ENCODE measurements around the gene SLC39A1.
A peak's percentile ranks its signal among the peaks of the same experiment; 100 is the strongest.

Gene SLC39A1

DNA sequence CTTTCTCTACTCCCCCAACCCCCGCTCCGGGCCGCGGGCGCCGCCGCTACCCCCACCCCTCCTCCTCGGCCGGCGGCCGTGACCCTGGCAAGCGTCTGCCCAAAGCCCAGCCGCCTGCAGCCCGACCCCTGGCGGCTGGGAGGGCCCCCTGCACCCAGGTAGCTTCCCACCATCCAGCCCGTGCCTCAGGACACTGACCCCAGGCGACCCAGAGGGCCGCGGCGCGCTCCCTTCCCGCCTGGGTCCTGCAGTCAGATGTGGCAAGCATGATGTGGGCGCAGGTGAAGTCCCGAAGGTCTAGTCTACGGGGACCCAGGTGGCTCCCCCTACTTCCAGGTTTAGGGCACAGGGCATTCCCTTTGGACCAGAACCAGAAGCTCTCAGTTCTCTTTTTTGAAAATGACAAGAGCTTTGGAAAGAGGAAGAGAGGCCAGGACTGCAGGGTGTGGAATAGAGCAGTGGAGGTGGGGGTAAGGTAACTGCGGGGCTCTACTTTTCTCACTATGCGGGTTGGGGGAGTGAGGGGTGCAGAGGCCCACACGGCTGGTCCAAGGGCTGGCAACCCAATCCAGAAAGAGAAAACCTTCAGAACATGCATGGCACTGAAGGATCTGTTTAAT is 16.6 kb downstream of the SLC39A1 start, which contains the start of gene DENND4B:
Gene DENND4B, minus strand, starts transcription at position 97 of the 620 bp plus-strand sequence. CDS start 2,344 bp downstream, outside the sequence.
- DNase-seq (ENCODE audit: low read depth in 2 of 2): peak; percentile 60 to 66

DNA sequence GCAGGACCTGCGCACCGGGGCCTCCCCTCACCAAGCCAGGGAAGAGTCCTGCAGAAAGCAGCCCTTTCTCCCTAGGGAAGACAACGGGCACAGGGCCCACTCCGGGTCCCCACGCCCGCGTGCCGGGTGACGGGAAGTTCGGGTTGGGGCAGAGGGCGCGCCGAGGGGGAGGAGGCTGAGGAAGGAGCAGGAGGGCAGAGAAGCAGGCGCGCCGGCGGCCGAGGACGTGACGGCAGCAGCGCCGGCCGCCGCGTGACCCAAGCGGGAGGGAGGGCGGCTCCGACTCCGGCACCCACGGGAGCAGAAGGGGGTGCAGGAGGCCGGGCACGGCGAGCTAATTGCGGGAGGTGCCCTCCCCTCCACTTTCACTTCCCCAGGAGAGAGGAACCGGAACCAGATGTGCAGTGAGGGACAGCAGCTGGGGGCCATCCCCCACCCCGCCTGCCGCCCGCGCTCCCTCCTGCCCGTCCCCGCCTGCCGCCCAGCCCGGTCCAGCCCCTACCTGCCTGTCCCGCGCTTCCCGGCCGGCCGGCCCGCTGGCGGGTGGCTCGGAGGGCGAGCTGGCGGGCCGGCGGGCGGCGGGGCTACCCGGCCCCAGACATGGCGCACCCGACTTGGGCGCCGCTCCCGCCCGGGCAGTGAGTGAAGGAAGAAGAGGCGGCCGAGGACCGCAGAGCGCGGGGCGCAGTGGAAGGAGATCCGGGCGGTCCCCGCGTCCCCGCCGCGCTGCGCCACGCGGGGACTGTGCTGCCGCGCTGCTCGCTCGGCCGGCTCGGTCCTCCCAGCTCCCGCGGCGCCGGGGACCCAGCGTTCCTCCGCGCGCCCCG is 17.3 kb downstream of the SLC39A1 start:
- DNase-seq (ENCODE audit: low read depth in 2 of 2): peak; percentile 45 to 58

DNA sequence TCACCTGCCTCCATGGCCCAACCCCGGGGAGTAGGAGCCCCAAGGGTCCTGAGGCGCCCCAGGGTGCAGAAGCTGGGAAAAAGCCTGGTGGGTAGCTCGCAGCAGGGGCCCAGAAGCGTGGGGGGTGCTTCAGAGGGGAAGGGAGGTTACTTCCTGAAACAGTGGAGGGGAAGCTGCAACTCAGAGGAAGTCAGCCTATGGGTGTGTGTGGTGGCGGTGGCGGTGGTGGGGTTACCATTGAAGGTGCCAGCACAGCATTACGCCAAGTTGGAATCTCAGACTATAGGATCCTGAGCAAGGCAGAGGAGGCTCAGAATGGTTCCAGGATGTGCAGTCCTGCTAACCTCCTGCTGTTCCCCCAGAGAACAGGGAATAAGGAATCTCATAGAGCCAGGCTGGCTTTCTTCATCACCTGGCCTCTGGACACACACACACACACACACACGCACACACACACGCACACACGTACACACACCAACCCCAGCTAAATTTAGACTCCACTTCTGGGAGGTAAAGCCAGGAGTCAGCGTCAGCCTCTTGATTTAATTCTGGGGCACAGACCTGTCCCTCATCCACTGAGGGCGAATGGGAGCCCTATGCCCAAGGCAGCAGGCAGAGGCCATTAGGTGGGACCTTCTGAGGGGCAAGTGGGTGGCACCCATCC is 18.1 kb downstream of the SLC39A1 start:
- peak; percentile 48 to 67 for DNase-seq (ENCODE audit: low read depth in 2 of 2)

- DNase-seq (ENCODE audit: low read depth in 2 of 2): no peak
Observed at GRCh38 chr1:153944827-153945117, 18.6 kb downstream of the SLC39A1 start.

- DNase-seq (ENCODE audit: low read depth in 2 of 2): no peak
Observed at GRCh38 chr1:153944005-153944826, 19.1 kb downstream of the SLC39A1 start.

DNA sequence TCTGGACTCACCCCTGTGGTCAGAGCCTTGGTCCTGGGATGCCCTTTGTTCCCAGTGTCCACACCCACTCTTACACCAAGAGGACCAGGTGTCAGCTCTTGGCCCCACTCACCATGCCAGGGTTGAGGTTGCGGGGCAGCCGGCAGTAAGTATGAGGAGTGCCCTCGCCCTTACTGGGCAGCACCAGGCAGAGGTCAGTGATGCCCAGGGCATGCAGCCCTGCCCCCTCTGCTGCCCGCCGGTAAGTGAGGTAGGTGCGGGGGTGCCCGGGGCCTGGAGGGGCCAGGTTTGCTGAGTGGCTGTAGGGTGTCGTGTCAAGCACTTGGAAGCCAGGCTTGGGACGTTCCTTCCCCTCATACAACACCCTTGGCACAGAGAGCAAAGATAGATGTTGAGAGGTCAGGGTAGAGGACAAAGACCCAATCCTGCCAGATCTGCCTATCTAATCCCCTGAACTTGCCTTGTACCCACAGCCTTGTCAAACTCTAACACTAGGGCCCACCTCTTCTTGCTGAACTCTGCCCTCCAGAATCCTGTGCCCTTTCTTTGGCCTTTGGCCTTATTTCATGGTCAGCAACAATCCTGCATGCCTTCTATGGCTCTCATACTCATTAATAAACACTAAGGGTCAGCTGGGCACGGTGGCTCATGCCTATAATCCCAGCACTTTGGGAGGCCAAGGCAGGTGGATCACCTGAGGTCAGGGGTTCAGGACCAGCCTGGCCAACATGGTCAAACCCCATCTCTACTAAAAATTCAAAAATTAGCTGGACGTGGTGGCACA is 20.4 kb downstream of the SLC39A1 start:
- DNase-seq (ENCODE audit: low read depth in 2 of 2): no peak

DNA sequence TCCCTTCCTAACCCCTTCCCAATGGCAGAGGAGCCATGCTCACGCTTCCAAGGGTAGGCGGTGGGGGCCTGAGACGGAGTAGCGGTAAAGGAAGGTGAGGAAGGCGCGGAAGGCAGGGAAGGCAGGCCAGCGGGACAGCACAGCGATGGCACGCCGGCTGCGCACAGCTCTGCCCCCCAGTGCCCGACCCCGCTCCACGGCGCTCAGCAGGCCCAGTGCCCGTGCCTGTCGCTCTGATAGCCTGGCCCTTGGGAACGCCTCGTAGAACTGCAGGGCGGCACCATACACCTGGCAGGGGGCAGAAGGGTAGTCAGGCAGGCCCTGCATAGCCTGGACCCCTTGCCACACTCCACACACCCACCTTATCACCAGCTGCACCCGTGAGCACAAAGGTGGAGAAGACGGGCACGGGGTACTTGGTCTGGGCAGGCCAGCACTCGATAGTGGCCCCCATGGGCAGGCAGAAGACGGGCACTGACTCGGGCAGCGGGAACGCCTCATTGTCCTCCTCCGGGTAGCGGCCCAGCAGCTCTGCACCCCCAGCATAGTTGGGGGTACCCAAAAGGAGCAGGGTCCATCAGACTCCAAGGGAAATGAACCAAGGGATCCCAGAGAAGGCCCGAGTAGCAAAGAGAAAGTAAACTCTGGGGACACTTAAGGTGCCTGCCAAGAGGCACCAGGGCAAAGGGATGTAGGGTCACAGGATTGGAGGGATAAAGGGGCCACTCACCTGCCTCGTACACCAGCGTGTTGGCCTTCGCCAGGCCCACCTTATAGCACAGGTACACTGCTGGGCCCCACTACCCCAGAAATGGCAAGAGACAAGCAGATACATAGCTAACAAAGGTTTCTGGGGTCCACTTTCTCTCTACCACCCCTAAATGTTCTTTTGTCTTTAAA is 21.3 kb downstream of the SLC39A1 start:
- DNase-seq (ENCODE audit: low read depth in 2 of 2): no peak

DNA sequence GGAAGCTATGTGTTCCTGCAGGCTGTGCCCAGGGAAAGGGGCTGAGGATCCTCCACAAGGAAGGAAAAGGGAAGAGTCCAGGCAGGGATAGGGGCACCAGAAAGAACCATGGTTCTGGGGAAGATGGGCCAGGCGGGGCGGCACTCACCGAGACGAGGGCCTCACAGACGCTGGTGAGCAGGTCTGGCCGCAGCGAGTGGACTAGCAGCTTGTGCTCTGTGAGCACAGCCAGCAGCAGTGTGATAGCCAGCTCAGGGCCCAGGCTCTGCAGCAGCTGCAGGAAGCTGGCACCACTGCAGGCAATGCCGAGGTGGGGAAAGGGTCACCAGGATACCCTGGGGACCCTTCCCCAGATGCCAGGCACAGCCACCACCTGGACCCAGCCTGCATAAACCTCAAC is 22.6 kb downstream of the SLC39A1 start:
- DNase-seq (ENCODE audit: low read depth in 2 of 2): no peak

- no peak for DNase-seq (ENCODE audit: low read depth in 2 of 2)
Observed at GRCh38 chr1:153939476-153939875, 23.9 kb downstream of the SLC39A1 start.

- DNase-seq (ENCODE audit: low read depth in 2 of 2): no peak
Observed at GRCh38 chr1:153938996-153939395, 24.3 kb downstream of the SLC39A1 start.

DNA sequence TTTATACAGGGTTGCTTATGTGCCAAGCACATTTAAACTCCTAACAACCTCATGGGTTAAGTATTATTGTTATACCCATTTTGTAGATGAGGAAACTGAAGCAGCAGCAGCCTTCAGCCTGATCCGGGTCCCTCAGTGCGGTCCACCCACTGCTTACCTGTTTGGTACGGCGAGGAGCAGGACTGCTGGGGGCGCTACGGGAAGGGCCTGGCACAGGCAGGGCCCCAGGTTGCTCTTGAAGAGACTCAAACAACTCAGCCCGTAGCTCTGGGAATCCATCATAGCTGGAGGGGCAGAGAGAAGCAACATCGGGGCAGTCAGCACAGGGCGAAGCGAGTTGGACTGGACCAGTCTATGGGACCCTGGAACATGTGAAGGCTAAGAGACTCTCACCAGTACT is 26.0 kb downstream of the SLC39A1 start:
- DNase-seq (ENCODE audit: low read depth in 2 of 2): no peak

DNA sequence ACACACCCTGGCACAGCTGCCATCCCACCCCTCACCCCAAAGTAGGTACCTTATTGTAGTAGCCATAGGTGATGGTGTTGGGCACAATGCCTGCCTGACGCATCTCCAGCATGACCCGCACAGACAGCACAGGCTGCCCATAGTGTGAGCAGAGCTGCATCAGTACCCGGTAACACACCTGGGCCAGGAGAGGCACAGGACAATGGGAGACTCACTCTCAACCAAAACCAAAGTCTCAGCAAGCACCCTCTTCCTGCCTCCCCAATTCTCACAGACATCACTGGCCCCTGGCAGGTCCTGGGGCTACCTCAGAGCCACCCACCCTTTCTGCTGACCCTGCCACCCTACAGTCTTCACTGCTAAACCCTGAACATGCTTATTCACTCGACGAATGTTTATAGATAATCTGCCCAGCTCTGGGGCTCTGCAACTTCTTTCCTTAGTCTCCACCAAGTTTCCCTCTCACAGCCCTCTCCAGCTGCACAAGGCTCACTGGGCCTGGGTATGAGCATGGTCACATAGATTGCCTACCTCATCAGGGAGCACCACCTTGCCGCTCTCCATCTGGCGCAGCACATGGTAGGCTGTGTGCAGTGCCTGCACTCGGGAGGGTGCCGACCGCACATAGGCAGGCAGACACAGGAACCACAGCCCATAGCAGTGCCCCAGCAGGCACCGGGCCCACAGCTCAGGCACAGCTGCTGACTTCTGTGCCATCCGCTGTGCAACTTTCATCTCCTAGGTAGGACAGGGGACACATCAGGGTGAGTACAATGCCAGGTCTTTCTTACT is 27.1 kb downstream of the SLC39A1 start:
- no peak for DNase-seq (ENCODE audit: low read depth in 2 of 2)

GRCh38 chr1:153934746-153935145 is 28.6 kb downstream of the SLC39A1 start:
- DNase-seq (ENCODE audit: low read depth in 2 of 2): no peak

DNA sequence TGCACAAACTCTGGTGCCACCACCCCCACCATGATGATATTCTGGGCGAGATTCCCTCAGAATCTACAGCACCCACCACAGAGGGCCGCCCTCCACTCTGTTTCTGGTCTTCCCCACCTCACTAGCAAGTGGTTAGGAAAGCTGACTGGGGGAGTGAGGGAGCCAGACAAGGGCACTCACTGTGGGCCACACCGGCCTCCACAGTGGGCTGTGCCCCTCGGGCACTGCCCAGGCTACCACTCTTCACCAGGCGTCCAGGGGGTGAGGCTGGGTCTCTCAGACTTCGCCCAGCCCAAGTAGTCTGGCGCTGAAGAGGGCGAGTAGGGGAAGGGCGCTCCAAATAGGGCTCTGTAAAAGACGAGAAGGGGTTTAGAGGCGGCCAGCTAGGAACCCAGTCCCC is 29.4 kb downstream of the SLC39A1 start:
- no peak for DNase-seq (ENCODE audit: low read depth in 2 of 2)

- no peak for DNase-seq (ENCODE audit: low read depth in 2 of 2)
Observed at GRCh38 chr1:153933430-153933829, 29.9 kb downstream of the SLC39A1 start.

GRCh38 chr1:153932156-153933131 is 30.9 kb downstream of the SLC39A1 start:
- no peak for DNase-seq (ENCODE audit: low read depth in 2 of 2)

DNA sequence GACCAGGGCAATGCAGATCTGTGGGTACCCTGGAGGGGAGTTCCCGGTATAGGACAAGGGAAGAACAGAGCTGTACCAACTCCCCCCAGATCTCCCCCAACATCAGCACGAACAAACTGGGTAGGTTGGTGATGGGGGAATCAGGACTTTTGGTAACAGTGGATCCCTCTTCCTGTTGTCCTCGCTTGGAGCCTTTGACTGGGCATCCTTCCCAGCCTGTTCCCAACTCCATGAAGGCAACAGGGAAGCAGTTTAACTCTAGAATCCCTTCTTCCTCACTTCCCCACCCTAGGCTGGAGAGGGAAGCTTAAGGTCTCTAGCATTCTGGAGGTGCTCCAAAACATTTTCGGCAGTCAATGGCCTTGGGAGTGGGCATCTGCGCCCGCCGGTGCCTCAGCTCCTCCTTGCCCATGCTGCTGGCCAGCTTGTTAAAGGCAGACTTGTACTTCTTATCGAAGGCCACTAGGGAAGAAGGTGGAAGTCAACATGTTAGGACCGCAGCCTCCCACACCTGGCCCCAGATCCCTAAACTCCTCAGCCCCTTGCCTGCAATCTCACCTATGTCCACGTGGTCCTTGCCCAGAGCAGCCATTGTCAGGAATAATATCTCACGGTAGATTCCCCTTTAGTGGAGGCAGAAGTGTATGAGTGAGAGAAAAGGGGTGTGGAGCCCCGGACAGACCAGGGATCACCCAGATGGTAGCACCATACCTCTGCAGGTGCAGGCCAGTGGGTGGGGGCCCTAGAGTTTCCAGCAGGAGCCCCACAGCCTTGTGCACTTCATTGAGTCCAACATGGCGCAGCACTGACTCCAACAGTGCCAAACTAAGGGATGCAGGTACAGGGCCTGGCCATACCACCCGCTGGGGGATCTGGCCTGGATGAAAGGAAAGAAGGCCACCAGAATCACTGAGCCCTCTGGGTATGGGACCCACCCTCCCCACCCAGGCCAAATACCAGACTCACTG is 33.1 kb downstream of the SLC39A1 start:
- no peak for DNase-seq (ENCODE audit: low read depth in 2 of 2)

Data from stimulated activated CD4-positive, alpha-beta T cell treated with anti-CD3 and anti-CD28 coated beads, Interleukin-12 subunit alpha, Interleukin-12 subunit beta, amount 100 ng/mL, for 24 hours (primary cell).